Iris pigment epithelial cell (primary cell): Measurements from ENCODE around the gene KRT73.
A peak's percentile ranks its signal among the peaks of the same experiment; 100 is the strongest.
"Not testable (repeated sequence)": the region's sequence is repeated elsewhere in the genome, so short reads cannot be mapped to it uniquely, and the experiment has no call there.

Experiments used
- DNase-seq: peaks from one replicate; pipeline ENCODE4 v3.0.0-alpha.2; 2011; ENCODE audit warnings: low read depth

Gene KRT73

GRCh38 chr12:52600475-52600874, 17.9 kb downstream of the KRT73 start:
- no peak for DNase-seq

- DNase-seq, result no peak
Measured at GRCh38 chr12:52600071-52600470, 18.3 kb downstream of the KRT73 start.

- no peak for DNase-seq
Measured at GRCh38 chr12:52598966-52599365, 19.4 kb downstream of the KRT73 start.

- DNase-seq, result not testable (repeated sequence)
Measured at GRCh38 chr12:52594237-52594636, 24.1 kb downstream of the KRT73 start.

- no peak for DNase-seq
Measured at GRCh38 chr12:52591521-52591920, 26.8 kb downstream of the KRT73 start.

- no peak for DNase-seq
Measured at GRCh38 chr12:52590021-52590420, 28.3 kb downstream of the KRT73 start.

- DNase-seq, result no peak
Measured at GRCh38 chr12:52587563-52587962, 30.8 kb downstream of the KRT73 start.

GRCh38 chr12:52585946-52586345, 32.4 kb downstream of the KRT73 start:
- no peak for DNase-seq

GRCh38 chr12:52585066-52585465, 33.3 kb downstream of the KRT73 start:
- no peak for DNase-seq

- DNase-seq, result no peak
Measured at GRCh38 chr12:52584156-52584682, 34.1 kb downstream of the KRT73 start.

- peak; percentile 47 for DNase-seq
Measured at GRCh38 chr12:52582971-52583456, 35.3 kb downstream of the KRT73 start.

GRCh38 chr12:52582486-52582885, 35.9 kb downstream of the KRT73 start:
- no peak for DNase-seq

- peak; percentile 62 for DNase-seq
Measured at GRCh38 chr12:52581481-52581880, 36.9 kb downstream of the KRT73 start.

GRCh38 chr12:52581066-52581465, 37.3 kb downstream of the KRT73 start:
- no peak for DNase-seq

GRCh38 chr12:52580496-52580895, 37.9 kb downstream of the KRT73 start:
- DNase-seq, result no peak

- no peak for DNase-seq
Measured at GRCh38 chr12:52579468-52580465, 38.6 kb downstream of the KRT73 start.

GRCh38 chr12:52578469-52578868, 39.9 kb downstream of the KRT73 start:
- no peak for DNase-seq

GRCh38 chr12:52577316-52577715, 41.0 kb downstream of the KRT73 start:
- DNase-seq, result no peak

GRCh38 chr12:52575948-52576347, 42.4 kb downstream of the KRT73 start:
- no peak for DNase-seq

GRCh38 chr12:52575256-52575655, 43.1 kb downstream of the KRT73 start:
- DNase-seq, result no peak

- no peak for DNase-seq
Measured at GRCh38 chr12:52573743-52574142, 44.6 kb downstream of the KRT73 start, which contains the start of gene KRT74. KRT74 (minus strand) TSS chr12:52573843; CDS start chr12:52573777, 66 bp downstream.

- DNase-seq, result no peak
Measured at GRCh38 chr12:52573306-52573705, 45.1 kb downstream of the KRT73 start.

- no peak for DNase-seq
Measured at GRCh38 chr12:52570511-52570910, 47.8 kb downstream of the KRT73 start.
